Tibial nerve (tissue), 4 donors: Measurements from ENCODE around the gene FXYD1.

ENCODE experiments used
- EP300 ChIP-seq, 2 donors: sonication (generic); formaldehyde crosslinking; IDR thresholded peaks; one replicate each; pipeline ENCODE4 v1.6.1; 2017; ENCODE audit warnings: antibody characterized with exemption in 2 of 2, mild to moderate bottlenecking in 1 of 2
- POLR2A ChIP-seq, 2 donors: fragments of 450-650 bp; IDR thresholded peaks; one replicate each; pipeline ENCODE4 v1.6.1; 2017; ENCODE audit warnings: antibody characterized with exemption in 2 of 2, mild to moderate bottlenecking in 2 of 2, moderate library complexity in 2 of 2
- TF ChIP-seq, protein P1 (sequence below), 5 experiments: fragments of 200-600 bp in 3 of 5; fragments of 450-650 bp in 2 of 5; sonication (generic) in 3 of 5; IDR thresholded peaks; one replicate each; pipeline ENCODE4 v1.5.1; 2016 to 2019; ENCODE audit warnings: antibody characterized with exemption in 5 of 5, mild to moderate bottlenecking in 3 of 5, moderate library complexity in 2 of 5

DNA sequence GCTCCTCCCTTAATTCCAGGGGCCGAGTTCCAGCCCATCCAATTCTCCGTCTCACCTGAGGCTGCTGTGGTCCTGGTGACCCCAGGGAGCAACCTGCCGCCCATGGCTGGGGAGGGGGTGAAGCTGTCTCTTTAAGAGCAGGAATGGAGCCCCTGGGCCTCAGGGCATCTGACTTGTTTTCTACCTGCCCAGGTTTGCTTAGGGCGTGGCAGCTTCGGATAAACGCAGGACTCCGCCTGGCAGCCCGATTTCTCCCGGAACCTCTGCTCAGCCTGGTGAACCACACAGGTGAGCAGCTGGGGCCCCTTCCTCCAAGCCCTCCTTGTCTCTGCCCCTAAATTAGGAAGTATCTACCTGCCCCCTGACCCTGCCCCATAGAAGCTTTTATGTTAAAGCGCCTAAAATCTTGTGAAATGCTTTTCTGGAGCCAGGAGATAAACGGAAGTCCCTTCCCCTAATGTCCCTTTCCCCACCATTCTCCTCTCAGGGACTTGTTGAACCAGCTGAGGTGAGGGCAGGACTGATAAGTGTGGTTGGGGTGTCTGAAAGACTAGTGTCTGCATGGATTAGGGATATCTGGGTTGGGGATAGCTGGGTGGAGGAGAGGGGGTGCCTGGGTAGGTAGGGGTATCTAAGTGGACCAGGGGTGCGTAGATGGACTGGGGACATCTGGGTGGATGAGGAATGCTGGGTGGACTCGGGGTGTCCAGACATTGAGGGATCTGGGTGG, 22.4 kb upstream of the FXYD1 start:
- TF ChIP-seq, protein P1, sequence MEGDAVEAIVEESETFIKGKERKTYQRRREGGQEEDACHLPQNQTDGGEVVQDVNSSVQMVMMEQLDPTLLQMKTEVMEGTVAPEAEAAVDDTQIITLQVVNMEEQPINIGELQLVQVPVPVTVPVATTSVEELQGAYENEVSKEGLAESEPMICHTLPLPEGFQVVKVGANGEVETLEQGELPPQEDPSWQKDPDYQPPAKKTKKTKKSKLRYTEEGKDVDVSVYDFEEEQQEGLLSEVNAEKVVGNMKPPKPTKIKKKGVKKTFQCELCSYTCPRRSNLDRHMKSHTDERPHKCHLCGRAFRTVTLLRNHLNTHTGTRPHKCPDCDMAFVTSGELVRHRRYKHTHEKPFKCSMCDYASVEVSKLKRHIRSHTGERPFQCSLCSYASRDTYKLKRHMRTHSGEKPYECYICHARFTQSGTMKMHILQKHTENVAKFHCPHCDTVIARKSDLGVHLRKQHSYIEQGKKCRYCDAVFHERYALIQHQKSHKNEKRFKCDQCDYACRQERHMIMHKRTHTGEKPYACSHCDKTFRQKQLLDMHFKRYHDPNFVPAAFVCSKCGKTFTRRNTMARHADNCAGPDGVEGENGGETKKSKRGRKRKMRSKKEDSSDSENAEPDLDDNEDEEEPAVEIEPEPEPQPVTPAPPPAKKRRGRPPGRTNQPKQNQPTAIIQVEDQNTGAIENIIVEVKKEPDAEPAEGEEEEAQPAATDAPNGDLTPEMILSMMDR (IDR thresholded peaks at IDR 0.05), result no peak
- TF ChIP-seq POLR2A (IDR thresholded peaks at IDR 0.05) (no peak), EP300 (IDR thresholded peaks at IDR 0.05) (no peak)
